ENCODE measurements around the gene TCF4. TPM values are rescaled to one million over a fixed set of nuclear protein-coding genes. Genes with fewer than 3 reads are reported as not detected.

The TCF4 gene
- total and polyA plus RNA-seq, 7 donors, result 3.5 to 149 (median 106) TPM

- TF ChIP-seq POLR2AphosphoS5 (IDR thresholded peaks at IDR 0.05) (peak in 2 of 4 donors; percentile 12 to 63), POLR2A (IDR thresholded peaks at IDR 0.05) (no peak)
These were observed 259.7 kb downstream of the TCF4 start for GRCh38 chr18:55328301-55328700.

GRCh38 chr18:55327454-55327853, 260.5 kb downstream of the TCF4 start:
- intact Hi-C loops (cut with DNase I), result loop anchor here (10.0 kb wide), 1 partner anchor 1307 kb away; the partner anchor contains the start of gene TXNL1
- peak overlapping the region in 3 of 4 donors; percentile 28 to 44 (median 38) for H3K27ac ChIP-seq

More at GRCh38 chr18:55328301-55328700, 259.7 kb downstream of the TCF4 start:
- WGBS, 2 donors, result 39 to 48% methylated on average over 4 of the region's 4 CpGs
- intact Hi-C loops (cut with DNase I), result loop anchor here (10.0 kb wide), 1 partner anchor 1306 kb away; the partner anchor contains the start of gene TXNL1
- no peak for DNase-seq
- H3K36me3 ChIP-seq, result no peaks in the 10 kb centered on the region
- no peak overlapping the region for H3K4me3 ChIP-seq
- H3K27me3 ChIP-seq, result no peaks in the 10 kb centered on the region
- peak overlapping the region in 3 of 4 donors; percentile 28 to 44 (median 38) for H3K27ac ChIP-seq
- peaks cover 0 to 24% (median 3%) of the 10 kb centered on the region in 4 donors for H3K4me1 ChIP-seq
- H3K9me3 ChIP-seq, result no peaks in the 10 kb centered on the region

GRCh38 chr18:55326134-55326533, 261.9 kb downstream of the TCF4 start:
- Histone ChIP-seq H3K36me3 (no peaks in the 10 kb centered on the region), H3K4me3 (no peak overlapping the region), H3K9me3 (no peaks in the 10 kb centered on the region), H3K27ac (peak overlapping the region in 1 of 4 donors; percentile 33), H3K4me1 (peaks cover 0 to 27% (median 10%) of the 10 kb centered on the region in 4 donors), H3K27me3 (no peaks in the 10 kb centered on the region)
- no peak for DNase-seq
- intact Hi-C loops (cut with DNase I), result loop anchor here (10.0 kb wide), 1 partner anchor 1309 kb away; the partner anchor contains the start of gene TXNL1
- TF ChIP-seq POLR2A (IDR thresholded peaks at IDR 0.05), result no peak
- TF ChIP-seq POLR2AphosphoS5 (IDR thresholded peaks at IDR 0.05), result no peak
- no peak for TF ChIP-seq EP300 (IDR thresholded peaks at IDR 0.05)
- no peak for TF ChIP-seq CTCF (IDR thresholded peaks at IDR 0.05)

More at GRCh38 chr18:55327454-55327853, 260.5 kb downstream of the TCF4 start:
- no peaks in the 10 kb centered on the region for H3K9me3 ChIP-seq
- WGBS, 2 donors, result 26 to 78% methylated on average over 1 of the region's 1 CpG
- DNase-seq, result no peak
- TF ChIP-seq POLR2AphosphoS5 (IDR thresholded peaks at IDR 0.05), result no peak
- no peak for TF ChIP-seq POLR2A (IDR thresholded peaks at IDR 0.05)
- no peak for TF ChIP-seq CTCF (IDR thresholded peaks at IDR 0.05)
- H3K27me3 ChIP-seq, result no peaks in the 10 kb centered on the region
- H3K4me3 ChIP-seq, result no peak overlapping the region
- peaks cover 0 to 27% (median 10%) of the 10 kb centered on the region in 4 donors for H3K4me1 ChIP-seq
- no peaks in the 10 kb centered on the region for H3K36me3 ChIP-seq

GRCh38 chr18:55324166-55324565, 263.8 kb downstream of the TCF4 start:
- WGBS, 2 donors, result 51 to 74% methylated on average over 5 of the region's 5 CpGs
- intact Hi-C loops (cut with DNase I), result loop anchor here (5.0 to 10.0 kb wide), 3 partner anchors 77 to 1311 kb away; partner anchors contain the start of gene TXNL1
- TF ChIP-seq POLR2A (IDR thresholded peaks at IDR 0.05), result no peak
- TF ChIP-seq CTCF (IDR thresholded peaks at IDR 0.05), result no peak
- TF ChIP-seq POLR2AphosphoS5 (IDR thresholded peaks at IDR 0.05), result no peak
- no peak for TF ChIP-seq EP300 (IDR thresholded peaks at IDR 0.05)

GRCh38 chr18:55323051-55323994, 264.7 kb downstream of the TCF4 start:
- intact Hi-C loops (cut with DNase I), result loop anchor here (2.0 to 10.0 kb wide), 4 partner anchors 76 to 1311 kb away; partner anchors contain the start of gene TXNL1
- no peak for DNase-seq
- TF ChIP-seq EP300 (IDR thresholded peaks at IDR 0.05) (no peak), POLR2A (IDR thresholded peaks at IDR 0.05) (no peak), CTCF (IDR thresholded peaks at IDR 0.05) (no peak)
- H3K4me1 ChIP-seq, result peaks cover 0 to 32% (median 20%) of the 10 kb centered on the region in 4 donors
- H3K4me3 ChIP-seq, result peak overlapping the region; percentile 48 to 63 (median 56)
- H3K36me3 ChIP-seq, result no peaks in the 10 kb centered on the region
- H3K9me3 ChIP-seq, result no peaks in the 10 kb centered on the region
- 50 to 59% methylated on average over 10 of the region's 10 CpGs for WGBS, 2 donors
- peak overlapping the region; percentile 88 to 98 (median 90) for H3K27ac ChIP-seq
- no peaks in the 10 kb centered on the region for H3K27me3 ChIP-seq

More at GRCh38 chr18:55324166-55324565, 263.8 kb downstream of the TCF4 start:
- no peaks in the 10 kb centered on the region for H3K36me3 ChIP-seq
- H3K4me3 ChIP-seq, result no peak overlapping the region
- H3K4me1 ChIP-seq, result peaks cover 0 to 30% (median 15%) of the 10 kb centered on the region in 4 donors
- H3K9me3 ChIP-seq, result no peaks in the 10 kb centered on the region
- peak overlapping the region in 3 of 4 donors; percentile 88 to 98 (median 90) for H3K27ac ChIP-seq
- no peak for DNase-seq
- no peaks in the 10 kb centered on the region for H3K27me3 ChIP-seq

All from sigmoid colon (tissue), 7 donors.